NCI-H2196 treated with DMSO at 0.1 percent for 48 hours (cell line): ENCODE measurements around the gene IRF2.

ENCODE experiments used
- DNase-seq: peaks from one replicate; lab custom pipeline; 2025; ENCODE audit not compliant: unreplicated experiment; lab: John Stamatoyannopoulos, UW

IRF2 gene

GRCh38 chr4:184433258-184433892 is 41.0 kb downstream of the IRF2 start:
- DNase-seq = no peak

GRCh38 chr4:184432127-184432922 is 42.0 kb downstream of the IRF2 start:
- no peak for DNase-seq

GRCh38 chr4:184430163-184430562 is 44.2 kb downstream of the IRF2 start:
- no peak for DNase-seq

- no peak for DNase-seq
Observed at GRCh38 chr4:184428787-184429186, 45.6 kb downstream of the IRF2 start.

- DNase-seq = no peak
Observed at GRCh38 chr4:184427687-184428086, 46.7 kb downstream of the IRF2 start.

- no peak for DNase-seq
Observed at GRCh38 chr4:184427093-184427492, 47.3 kb downstream of the IRF2 start.

- DNase-seq = no peak
Observed at GRCh38 chr4:184424993-184425758, 49.2 kb downstream of the IRF2 start.

GRCh38 chr4:184424279-184424678 is 50.1 kb downstream of the IRF2 start:
- DNase-seq = no peak

GRCh38 chr4:184423003-184423686 is 51.2 kb downstream of the IRF2 start:
- no peak for DNase-seq

- no peak for DNase-seq
Observed at GRCh38 chr4:184422378-184422777, 52.0 kb downstream of the IRF2 start.

GRCh38 chr4:184421533-184422155 is 52.7 kb downstream of the IRF2 start:
- no peak for DNase-seq

- DNase-seq = no peak
Observed at GRCh38 chr4:184420881-184421416, 53.4 kb downstream of the IRF2 start.

GRCh38 chr4:184420402-184420801 is 53.9 kb downstream of the IRF2 start:
- DNase-seq = no peak

- DNase-seq = no peak
Observed at GRCh38 chr4:184419976-184420375, 54.4 kb downstream of the IRF2 start.

GRCh38 chr4:184417802-184418511 is 56.4 kb downstream of the IRF2 start:
- no peak for DNase-seq

- DNase-seq = no peak
Observed at GRCh38 chr4:184416913-184417734, 57.2 kb downstream of the IRF2 start.

GRCh38 chr4:184415071-184415470 is 59.3 kb downstream of the IRF2 start:
- no peak for DNase-seq

GRCh38 chr4:184413261-184414046 is 60.9 kb downstream of the IRF2 start:
- no peak for DNase-seq
